ENCODE data around the gene ZFP92.

GRCh38 chrX:153371256-153371655 is 40.0 kb upstream of the ZFP92 start:
- TF ChIP-seq EZH2 (IDR thresholded peaks at IDR 0.05; ENCODE audit: borderline replicate concordance, control insufficient read depth, low read depth, low read length) (no peak), ZNF274 (IDR thresholded peaks at IDR 0.05; ENCODE audit: insufficient read depth, insufficient read length) (no peak), CREB1 (IDR thresholded peaks at IDR 0.05; ENCODE audit: low read depth) (no peak), TCF7 (IDR thresholded peaks at IDR 0.05; ENCODE audit: borderline replicate concordance) (no peak), USF2 (IDR thresholded peaks at IDR 0.05; ENCODE audit: borderline replicate concordance, low read depth, low read length) (no peak)
